ENCODE data around the gene ANKRD40.

Gene ANKRD40

GRCh38 chr17:50645748-50646682 is 61.7 kb downstream of the ANKRD40 start:
- H3K4me1 ChIP-seq (ENCODE audit: insufficient read depth, poor library complexity, severe bottlenecking), result peaks cover 17% of the 10 kb centered on the region
- peaks cover 15% of the 10 kb centered on the region for H3K36me3 ChIP-seq (ENCODE audit: low read depth)
- H3K4me3 ChIP-seq (ENCODE audit: severe bottlenecking), result no peak overlapping the region
- H3K9me3 ChIP-seq (ENCODE audit: severe bottlenecking), result no peaks in the 10 kb centered on the region
- ATAC-seq (ENCODE audit: low read depth) (no peak), DNase-seq (ENCODE audit: low spot score) (no peak)
- no peak overlapping the region for H3K27ac ChIP-seq (ENCODE audit: poor library complexity, severe bottlenecking)
- TF ChIP-seq CTCF (IDR thresholded peaks at IDR 0.05; ENCODE audit: poor library complexity, severe bottlenecking), result no peak
- H3K27me3 ChIP-seq (ENCODE audit: insufficient read depth, poor library complexity, severe bottlenecking), result no peaks in the 10 kb centered on the region

All from RWPE2 (cell line).